NCI-H2196 treated with DMSO at 0.1 percent for 48 hours (cell line): ENCODE measurements around the gene HOMEZ.
A peak's percentile ranks its signal among the peaks of the same experiment; 100 is the strongest.

Experiments
- DNase-seq: peaks from one replicate; lab custom pipeline; 2025; ENCODE audit not compliant: unreplicated experiment; lab: John Stamatoyannopoulos, UW

HOMEZ gene

GRCh38 chr14:23307687-23308644, 22.0 kb upstream of the HOMEZ start:
- no peak for DNase-seq

- DNase-seq = no peak
These were observed 21.2 kb upstream of the HOMEZ start for GRCh38 chr14:23307146-23307530.

GRCh38 chr14:23306412-23307145, 20.6 kb upstream of the HOMEZ start, which contains the start of gene BCL2L2:
Gene BCL2L2, plus strand, starts transcription at chr14:23306833. Its CDS starts 935 bp downstream, at chr14:23307768.
- peak; percentile 88 for DNase-seq

- peak; percentile 33 for DNase-seq
These were observed 16.6 kb upstream of the HOMEZ start, which contains the start of gene PPP1R3E for GRCh38 chr14:23302290-23303225. Gene PPP1R3E, minus strand, starts transcription at chr14:23302859. Its CDS starts 283 bp downstream, at chr14:23302576.

GRCh38 chr14:23301969-23302289, 16.0 kb upstream of the HOMEZ start:
- DNase-seq = no peak

GRCh38 chr14:23301288-23301968, 15.5 kb upstream of the HOMEZ start:
- DNase-seq = peak; percentile 99

GRCh38 chr14:23300687-23301223, 14.8 kb upstream of the HOMEZ start:
- DNase-seq = no peak

GRCh38 chr14:23299986-23300686, 14.2 kb upstream of the HOMEZ start:
- no peak for DNase-seq

GRCh38 chr14:23299211-23299957, 13.5 kb upstream of the HOMEZ start:
- DNase-seq = peak; percentile 28

- no peak for DNase-seq
These were observed 11.8 kb upstream of the HOMEZ start for GRCh38 chr14:23297611-23298277.

- DNase-seq = no peak
These were observed 11.2 kb upstream of the HOMEZ start for GRCh38 chr14:23297096-23297495.

- no peak for DNase-seq
These were observed 10.3 kb upstream of the HOMEZ start for GRCh38 chr14:23296012-23296777.

- peak; percentile 30 for DNase-seq
These were observed 9.0 kb upstream of the HOMEZ start for GRCh38 chr14:23294734-23295561.

- DNase-seq = no peak
These were observed 1.1 kb upstream of the HOMEZ start for GRCh38 chr14:23286902-23287479.

- no peak for DNase-seq
These were observed 357 bp downstream of the HOMEZ start for GRCh38 chr14:23285530-23286019.
